T-helper 17 cell (primary cell): ENCODE measurements around the gene THAP8. TPM values are rescaled to one million over a fixed set of nuclear protein-coding genes. Genes with fewer than 3 reads are reported as not detected.

Experiments used
- ATAC-seq: fragments of 150-1000 bp; cut with Tn5 transposase; 2 replicates; pipeline ENCODE4 v1.10.0; 2021; ENCODE audit warnings: mild to moderate bottlenecking, moderate library complexity
- DNase-seq, 3 donors: peaks; one replicate each; pipeline versions ENCODE4 v3.0.0 to v3.0.0-alpha.2; 2020 to 2021
- H3K9me3 ChIP-seq: one replicate; pipeline ENCODE4 v1.7.0; 2013; ENCODE audit warnings: low read length, mild to moderate bottlenecking; ENCODE audit not compliant: control insufficient read depth, poor library complexity, severe bottlenecking
- H3K27ac Mint-ChIP-seq: one replicate; pipeline ENCODE4 v1.8.0; 2022; ENCODE audit warnings: mild to moderate bottlenecking, moderate library complexity, mixed read lengths
- H3K27me3 Mint-ChIP-seq: one replicate; pipeline ENCODE4 v1.8.0; 2022; ENCODE audit warnings: mixed read lengths
- H3K36me3 Mint-ChIP-seq: one replicate; pipeline ENCODE4 v1.8.0; 2022; ENCODE audit warnings: low read depth, mixed read lengths
- H3K4me1 Mint-ChIP-seq: one replicate; pipeline ENCODE4 v1.8.0; 2022; ENCODE audit warnings: mild to moderate bottlenecking, mixed read lengths
- H3K4me3 Mint-ChIP-seq: one replicate; pipeline ENCODE4 v1.8.0; 2022; ENCODE audit warnings: mild to moderate bottlenecking, moderate library complexity, mixed read lengths
- total RNA-seq, 4 donors: library from RNA in 2 of 4; stranded (reverse) in 2 of 4; gene quantifications; one replicate each; pipeline ENCODE4 v1.2.3 and lab custom pipeline; 2022 to 2026

Gene THAP8
- total RNA-seq, 2 donors from 2014 or later = 0.60 to 1.8 TPM

GRCh38 chr19:36031308-36031707 is 22.8 kb downstream of the THAP8 start:
- ATAC-seq (no peak), DNase-seq (no peak)
- H3K4me3 Mint-ChIP-seq = peak overlapping the region; percentile 59
- no peak overlapping the region for H3K27ac Mint-ChIP-seq
- H3K36me3 Mint-ChIP-seq = peaks cover 23% of the 10 kb centered on the region
- H3K4me1 Mint-ChIP-seq = peaks cover 33% of the 10 kb centered on the region
- no peaks in the 10 kb centered on the region for H3K9me3 ChIP-seq
- H3K27me3 Mint-ChIP-seq = no peaks in the 10 kb centered on the region

GRCh38 chr19:36030264-36031148 is 23.6 kb downstream of the THAP8 start:
- Mint-ChIP-seq H3K4me3 (no peak overlapping the region), H3K36me3 (peaks cover 20% of the 10 kb centered on the region), H3K27ac (peak overlapping the region; percentile 60), H3K4me1 (peaks cover 27% of the 10 kb centered on the region), H3K27me3 (no peaks in the 10 kb centered on the region)
- H3K9me3 ChIP-seq = no peaks in the 10 kb centered on the region
- DNase-seq = no peak
- peak; percentile 42 for ATAC-seq

- no peak for DNase-seq
- no peak overlapping the region for H3K27ac Mint-ChIP-seq
- H3K4me1 Mint-ChIP-seq = peaks cover 15% of the 10 kb centered on the region
- no peak overlapping the region for H3K4me3 Mint-ChIP-seq
- no peaks in the 10 kb centered on the region for H3K27me3 Mint-ChIP-seq
- H3K9me3 ChIP-seq = no peaks in the 10 kb centered on the region
- no peak for ATAC-seq
- H3K36me3 Mint-ChIP-seq = peaks cover 12% of the 10 kb centered on the region
Measured at GRCh38 chr19:36028313-36029041, 25.6 kb downstream of the THAP8 start.

- Mint-ChIP-seq H3K27me3 (no peaks in the 10 kb centered on the region), H3K4me1 (peaks cover 15% of the 10 kb centered on the region), H3K27ac (no peak overlapping the region), H3K4me3 (no peak overlapping the region), H3K36me3 (peaks cover 15% of the 10 kb centered on the region)
- ATAC-seq = no peak
- H3K9me3 ChIP-seq = no peaks in the 10 kb centered on the region
- DNase-seq = no peak
Measured at GRCh38 chr19:36027696-36028095, 26.4 kb downstream of the THAP8 start.

GRCh38 chr19:36026091-36026876 is 27.8 kb downstream of the THAP8 start:
- Mint-ChIP-seq H3K36me3 (peaks cover 13% of the 10 kb centered on the region), H3K27me3 (no peaks in the 10 kb centered on the region), H3K27ac (no peak overlapping the region), H3K4me3 (no peak overlapping the region), H3K4me1 (peaks cover 12% of the 10 kb centered on the region)
- no peak for DNase-seq
- H3K9me3 ChIP-seq = no peaks in the 10 kb centered on the region
- no peak for ATAC-seq

- no peaks in the 10 kb centered on the region for H3K9me3 ChIP-seq
- Mint-ChIP-seq H3K4me1 (peaks cover 10% of the 10 kb centered on the region), H3K27me3 (no peaks in the 10 kb centered on the region), H3K4me3 (no peak overlapping the region), H3K27ac (no peak overlapping the region), H3K36me3 (peaks cover 11% of the 10 kb centered on the region)
- no peak for ATAC-seq
- no peak for DNase-seq
Measured at GRCh38 chr19:36025541-36025940, 28.5 kb downstream of the THAP8 start.

- no peak overlapping the region for H3K27ac Mint-ChIP-seq
- peaks cover 3% of the 10 kb centered on the region for H3K36me3 Mint-ChIP-seq
- no peak for DNase-seq
- H3K4me3 Mint-ChIP-seq = no peak overlapping the region
- H3K27me3 Mint-ChIP-seq = no peaks in the 10 kb centered on the region
- peaks cover under 1% of the 10 kb centered on the region for H3K4me1 Mint-ChIP-seq
- no peak for ATAC-seq
- no peaks in the 10 kb centered on the region for H3K9me3 ChIP-seq
Measured at GRCh38 chr19:36023432-36023831, 30.7 kb downstream of the THAP8 start.

GRCh38 chr19:36019061-36019670 is 34.9 kb downstream of the THAP8 start:
- DNase-seq (no peak), ATAC-seq (no peak)
- H3K27me3 Mint-ChIP-seq = no peaks in the 10 kb centered on the region
- no peak overlapping the region for H3K27ac Mint-ChIP-seq
- H3K4me3 Mint-ChIP-seq = no peak overlapping the region
- peaks cover 14% of the 10 kb centered on the region for H3K4me1 Mint-ChIP-seq
- peaks cover 3% of the 10 kb centered on the region for H3K36me3 Mint-ChIP-seq
- H3K9me3 ChIP-seq = no peaks in the 10 kb centered on the region

GRCh38 chr19:36014012-36014924 is 39.8 kb downstream of the THAP8 start, which contains the start of gene ALKBH6:
Gene ALKBH6, minus strand, starts transcription at chr19:36014213. Its CDS starts 816 bp downstream, at chr19:36013397.
- Mint-ChIP-seq H3K27me3 (no peaks in the 10 kb centered on the region), H3K4me1 (peaks cover 37% of the 10 kb centered on the region), H3K4me3 (peak within 1 kb of the TSS; percentile 99), H3K36me3 (peaks cover 2% of the 10 kb centered on the region), H3K27ac (peak within 1 kb of the TSS; percentile 96)
- DNase-seq = peak; percentile 98 to 99 (median 99)
- no peaks in the 10 kb centered on the region for H3K9me3 ChIP-seq
- ATAC-seq = peak; percentile 99

GRCh38 chr19:36013280-36014011 is 40.6 kb downstream of the THAP8 start:
- ATAC-seq (no peak), DNase-seq (no peak)
- Mint-ChIP-seq H3K27me3 (no peaks in the 10 kb centered on the region), H3K27ac (peak overlapping the region; percentile 96), H3K4me3 (peak overlapping the region; percentile 99), H3K4me1 (peaks cover 43% of the 10 kb centered on the region), H3K36me3 (peaks cover 2% of the 10 kb centered on the region)
- H3K9me3 ChIP-seq = no peaks in the 10 kb centered on the region

GRCh38 chr19:36010402-36010801 is 43.7 kb downstream of the THAP8 start:
- Mint-ChIP-seq H3K4me1 (peaks cover 42% of the 10 kb centered on the region), H3K27ac (peak overlapping the region; percentile 77), H3K27me3 (no peaks in the 10 kb centered on the region), H3K36me3 (peaks cover 2% of the 10 kb centered on the region), H3K4me3 (peak overlapping the region; percentile 80)
- H3K9me3 ChIP-seq = no peaks in the 10 kb centered on the region
- ATAC-seq (no peak), DNase-seq (no peak)
